Gastrocnemius medialis (tissue), 4 donors: ENCODE measurements around the gene APOL2.

Source experiments
- CTCF ChIP-seq, 5 experiments: fragments of 450-650 bp in 3 of 5; fragments of 200-600 bp in 2 of 5; sonication (generic) in 2 of 5; IDR thresholded peaks in 4 of 5; conservative IDR thresholded peaks in 1 of 5; 1 replicate in 4 of 5; 2 replicates in 1 of 5; pipeline ENCODE4 v1.5.1; 2016 to 2019; ENCODE audit warnings: antibody characterized with exemption in 5 of 5, mild to moderate bottlenecking in 3 of 5, moderate library complexity in 3 of 5
- POLR2A ChIP-seq, 2 donors: fragments of 450-650 bp; IDR thresholded peaks; one replicate each; pipeline ENCODE4 v1.6.1; 2017; ENCODE audit warnings: antibody characterized with exemption in 2 of 2, mild to moderate bottlenecking in 2 of 2, moderate library complexity in 2 of 2

GRCh38 chr22:36282328-36282831 lies 43.1 kb upstream of the APOL2 start:
- TF ChIP-seq CTCF (IDR thresholded peaks at IDR 0.05 in 4 of 5, conservative IDR thresholded peaks at IDR 0.05 in 1 of 5) (no peak), POLR2A (IDR thresholded peaks at IDR 0.05) (no peak)
